NCI-H446 treated with DMSO at 0.1 percent for 48 hours (cell line): Measurements from ENCODE around the gene GJB2.

Source experiments
- DNase-seq: peaks from one replicate; lab custom pipeline; 2025; lab: John Stamatoyannopoulos, UW

The GJB2 gene

GRCh38 chr13:20192836-20193161 is at the start of gene GJB2:
TSS of gene GJB2 (minus strand) at chr13:20192938. CDS start at chr13:20189581, 3,357 bp downstream.
- DNase-seq = no peak

DNA sequence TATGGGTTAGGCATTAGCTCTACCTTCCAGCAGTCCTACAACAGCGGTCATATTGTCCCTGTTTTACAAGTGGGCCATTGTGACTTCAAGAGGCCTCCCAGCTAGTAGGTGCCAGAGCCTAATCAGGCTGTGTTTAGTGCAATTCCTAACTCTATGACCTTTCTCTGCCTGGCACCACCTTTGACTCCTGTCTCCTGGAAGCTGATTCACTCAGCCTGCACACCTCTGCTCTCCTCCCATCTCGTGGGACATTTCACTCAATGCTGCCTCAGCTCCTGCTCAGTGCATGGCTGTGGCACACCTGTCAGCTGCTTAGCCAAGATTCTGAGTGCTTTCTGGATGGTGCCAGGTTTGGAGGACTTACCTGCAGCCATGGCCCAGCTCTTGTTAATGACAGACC is 48.9 kb upstream of the GJB2 start:
- DNase-seq = no peak

GRCh38 chr13:20239748-20240147 is 47.0 kb upstream of the GJB2 start:
- no peak for DNase-seq

DNA sequence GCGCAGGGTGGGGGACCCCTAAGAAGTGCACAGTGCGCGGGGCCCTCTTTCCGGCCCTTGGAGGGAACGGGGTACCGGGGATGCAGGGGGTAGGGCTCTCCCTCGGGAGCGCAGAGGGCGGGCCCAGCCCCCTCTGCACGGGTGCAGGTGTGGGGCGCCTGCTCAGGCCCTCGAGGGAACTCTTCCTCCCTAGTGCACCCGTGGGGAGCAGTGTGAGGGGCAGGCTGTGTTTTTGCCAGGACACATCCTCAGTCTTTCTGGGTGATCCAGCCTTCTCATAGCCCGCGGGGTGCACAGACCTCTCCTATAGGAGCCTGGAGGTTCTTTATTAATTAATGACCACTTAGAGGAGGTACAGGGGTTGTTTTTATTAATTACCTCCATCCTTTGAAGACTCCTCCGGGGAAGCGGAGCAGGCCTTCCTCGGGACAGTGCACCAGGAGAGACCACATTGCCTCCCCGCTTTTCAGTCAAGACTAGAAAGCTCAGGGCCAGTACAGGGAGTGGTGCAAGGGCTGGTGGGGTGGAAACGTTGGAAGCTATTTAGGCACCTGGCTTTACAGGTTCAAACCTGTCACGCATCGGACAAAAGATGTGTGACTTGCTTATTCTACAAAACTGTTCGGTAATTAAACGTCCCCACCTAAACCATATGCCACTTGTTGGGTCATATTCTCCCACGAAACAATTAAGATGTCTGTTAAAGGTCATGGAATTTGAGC is 40.0 kb upstream of the GJB2 start:
- no peak for DNase-seq

DNA sequence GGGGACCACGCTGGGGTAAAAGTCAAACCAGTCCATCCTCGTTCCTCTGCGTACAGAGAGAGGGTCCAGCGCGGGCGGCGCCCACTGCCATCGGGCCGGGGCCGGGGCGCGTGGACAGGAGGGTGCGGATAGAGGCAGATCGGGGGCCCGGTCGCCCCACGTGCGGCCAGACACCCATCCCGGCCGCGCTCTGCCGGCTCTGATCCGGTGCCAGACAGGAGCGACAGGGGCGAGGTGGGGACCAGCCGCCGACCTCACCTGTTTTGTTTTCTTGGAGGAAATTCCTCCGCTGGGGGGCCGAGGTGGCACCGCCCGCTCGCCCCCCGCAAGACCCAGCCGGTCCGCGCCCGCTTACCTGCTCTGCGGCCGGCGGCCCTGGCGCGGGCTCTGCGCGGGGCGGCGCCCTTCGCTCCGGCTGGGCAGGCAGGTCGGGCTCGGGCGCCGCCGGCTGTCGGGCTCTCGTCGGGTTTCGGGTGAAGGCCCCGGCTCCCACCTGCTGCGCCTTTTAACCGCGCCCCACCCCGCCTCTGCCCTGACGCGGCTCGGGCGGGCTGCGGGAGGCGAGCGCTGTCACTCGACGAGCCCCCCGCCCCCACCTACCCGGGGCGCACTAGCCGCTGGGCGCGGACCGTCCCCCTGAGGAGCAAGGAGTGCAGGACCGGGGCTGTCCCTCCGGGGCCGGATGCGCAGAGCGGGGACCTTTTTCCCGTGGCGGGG is 39.3 kb upstream of the GJB2 start, which contains the start of gene GJB6:
Gene GJB6 (minus strand): TSS at position 481 of the 717 bp plus-strand sequence. CDS start 8,839 bp downstream, outside the sequence.
- no peak for DNase-seq

DNA sequence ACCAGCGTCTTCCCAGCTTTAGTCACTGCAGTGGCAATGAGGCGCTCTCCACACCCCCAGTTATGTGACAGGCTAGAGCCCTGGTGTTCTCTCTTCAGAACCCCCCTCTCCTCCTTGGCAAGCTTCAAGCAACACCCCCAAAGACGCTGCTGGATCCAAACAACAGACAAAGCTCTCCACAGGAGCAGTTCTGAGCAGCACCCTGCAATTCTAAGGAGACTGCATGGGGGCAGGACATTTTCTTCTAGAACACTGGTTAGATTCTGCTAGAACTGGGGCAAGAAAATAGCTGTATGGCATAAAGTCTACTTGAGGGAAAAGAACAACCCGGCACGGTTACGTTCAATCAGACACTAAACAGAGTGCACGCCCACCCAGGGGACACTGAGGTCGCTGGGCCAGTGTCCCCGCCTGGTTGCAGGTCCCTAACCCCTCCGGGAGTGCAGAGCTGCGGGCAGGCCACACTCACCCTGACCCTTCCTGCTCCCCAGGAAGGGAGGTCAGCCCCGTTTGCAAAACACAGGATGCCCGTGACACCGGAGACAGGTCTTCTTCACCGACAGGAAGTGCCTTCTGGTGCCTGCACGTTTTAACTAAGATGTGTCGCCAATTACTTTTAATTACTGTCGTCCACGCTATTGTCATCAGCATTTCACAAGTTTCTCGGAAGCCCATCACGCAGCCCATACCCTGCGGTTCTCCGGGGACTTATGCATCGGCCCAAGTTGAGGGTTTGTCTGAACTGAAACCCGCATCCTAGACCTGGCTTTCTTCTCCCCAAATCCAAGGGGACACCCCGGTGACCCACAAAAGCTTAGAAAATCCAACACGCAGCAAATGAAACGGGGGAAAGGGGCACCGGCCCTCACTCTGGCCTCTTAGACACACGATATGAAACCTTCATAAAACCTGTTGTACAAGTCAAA is 38.4 kb upstream of the GJB2 start:
- DNase-seq = no peak

DNA sequence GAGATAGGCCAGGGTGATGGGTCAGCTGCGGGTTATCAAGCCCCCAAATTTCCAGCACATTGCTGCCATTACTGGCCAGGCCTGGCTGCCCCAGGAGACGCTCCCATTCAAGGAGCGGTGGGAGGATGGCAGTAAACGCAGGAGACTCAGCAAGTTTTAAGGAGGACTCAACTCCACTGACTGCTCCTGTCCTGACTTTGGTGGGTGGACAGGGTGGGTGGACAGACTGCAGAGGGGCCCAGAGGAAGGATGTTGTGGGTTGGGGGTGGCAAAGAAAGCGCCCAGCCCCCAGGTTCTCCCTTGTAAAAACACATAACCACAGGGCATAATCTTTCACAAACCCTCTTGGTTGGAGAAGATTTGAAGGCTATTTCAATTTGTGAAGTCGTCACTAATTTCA is 35.0 kb upstream of the GJB2 start:
- no peak for DNase-seq

- no peak for DNase-seq
Measured at GRCh38 chr13:20227288-20227687, 34.5 kb upstream of the GJB2 start.

DNA sequence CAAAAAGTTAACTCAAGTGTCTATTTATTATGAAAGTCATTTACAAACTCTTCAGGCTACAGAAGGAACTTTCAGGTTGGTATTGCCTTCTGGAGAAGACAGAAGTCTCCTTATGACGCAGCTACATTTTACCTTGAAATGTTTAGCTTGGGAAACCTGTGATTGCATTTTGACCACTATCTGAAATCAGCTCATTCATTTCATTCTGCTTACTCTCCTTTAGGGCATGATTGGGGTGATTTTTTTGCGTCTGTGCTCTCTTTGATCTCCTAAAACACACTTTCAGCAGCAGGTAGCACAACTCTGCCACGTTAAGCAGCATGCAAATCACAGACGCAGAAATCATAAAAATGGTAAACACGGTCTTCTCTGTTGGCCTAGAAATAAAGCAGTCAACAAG is 29.8 kb upstream of the GJB2 start:
- DNase-seq = no peak

- DNase-seq = no peak
Measured at GRCh38 chr13:20221772-20222171, 29.0 kb upstream of the GJB2 start.

GRCh38 chr13:20219577-20219976 is 26.8 kb upstream of the GJB2 start:
- no peak for DNase-seq

GRCh38 chr13:20217168-20217567 is 24.4 kb upstream of the GJB2 start:
- no peak for DNase-seq

DNA sequence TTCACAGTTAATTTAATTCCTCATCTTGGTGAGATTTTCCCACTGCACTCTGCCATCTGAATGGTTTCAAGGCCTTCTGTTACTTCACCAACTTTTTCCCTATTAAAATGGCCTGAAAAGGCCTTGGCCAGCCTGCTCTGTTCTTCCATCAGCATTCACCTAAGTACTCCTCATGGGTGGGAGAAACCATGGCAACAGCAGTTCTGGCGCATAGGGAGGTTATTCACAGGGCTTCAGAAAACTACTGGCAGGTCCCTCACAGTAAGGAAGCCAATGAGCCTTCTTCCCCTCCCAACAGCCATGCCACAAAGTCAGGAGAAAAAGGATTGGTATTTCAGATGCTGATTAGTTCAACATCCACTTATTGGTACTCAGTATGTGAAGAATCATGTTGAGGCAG is 17.2 kb upstream of the GJB2 start:
- DNase-seq = no peak

DNA sequence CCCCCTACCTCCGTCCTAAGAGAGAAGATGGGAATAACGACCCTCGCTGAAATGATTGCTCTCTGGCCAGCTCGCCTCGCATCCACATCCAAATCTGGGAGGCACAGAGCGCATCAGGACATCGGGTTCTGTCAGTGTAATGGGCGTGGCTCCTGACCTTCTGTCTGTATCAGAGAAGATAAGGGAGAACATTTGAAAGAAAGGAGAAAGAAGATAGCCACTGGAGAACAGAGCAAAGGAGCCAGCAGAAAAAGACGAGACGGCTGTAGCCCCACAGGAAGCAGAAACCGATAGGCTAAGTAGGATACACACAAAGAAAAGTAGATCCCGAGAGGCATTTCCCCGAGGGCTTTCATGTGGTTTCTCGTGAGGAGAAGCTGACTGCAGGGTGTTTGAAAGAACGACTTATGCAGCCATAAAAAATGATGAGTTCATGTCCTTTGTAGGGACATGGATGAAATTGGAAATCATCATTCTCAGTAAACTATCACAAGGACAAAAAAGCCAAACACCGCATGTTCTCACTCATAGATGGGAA is 14.0 kb upstream of the GJB2 start:
- DNase-seq = no peak

DNA sequence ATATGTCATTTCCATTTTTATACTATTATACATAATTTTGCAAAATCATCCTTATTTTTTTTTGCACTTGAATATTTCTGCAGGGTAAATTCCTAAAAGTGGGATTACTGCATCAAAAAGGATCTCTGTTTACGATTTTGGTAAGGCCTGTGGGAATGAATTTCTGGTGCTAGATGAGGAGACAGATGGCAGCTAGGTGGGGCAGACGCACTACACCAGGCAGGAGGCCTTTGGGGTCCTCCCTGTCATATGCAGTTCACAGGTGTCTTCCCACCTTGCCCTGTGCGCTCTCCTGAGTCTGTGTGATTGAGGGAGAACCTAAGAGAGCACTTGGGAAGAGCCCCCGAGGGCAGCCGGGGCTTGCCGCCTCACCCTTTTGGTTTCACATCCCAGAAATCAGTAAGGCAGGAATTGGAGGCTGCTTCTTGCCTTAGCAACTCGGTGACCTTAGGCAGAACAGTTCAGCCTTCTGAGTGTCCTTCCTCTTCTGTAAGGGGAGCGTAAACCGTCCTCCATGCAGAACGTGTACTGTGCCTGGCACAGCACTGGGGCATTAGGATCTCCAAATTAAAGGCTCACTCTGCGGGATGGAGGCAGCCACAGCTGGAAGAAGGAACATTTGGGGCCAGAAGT is 13.4 kb upstream of the GJB2 start:
- no peak for DNase-seq

DNA sequence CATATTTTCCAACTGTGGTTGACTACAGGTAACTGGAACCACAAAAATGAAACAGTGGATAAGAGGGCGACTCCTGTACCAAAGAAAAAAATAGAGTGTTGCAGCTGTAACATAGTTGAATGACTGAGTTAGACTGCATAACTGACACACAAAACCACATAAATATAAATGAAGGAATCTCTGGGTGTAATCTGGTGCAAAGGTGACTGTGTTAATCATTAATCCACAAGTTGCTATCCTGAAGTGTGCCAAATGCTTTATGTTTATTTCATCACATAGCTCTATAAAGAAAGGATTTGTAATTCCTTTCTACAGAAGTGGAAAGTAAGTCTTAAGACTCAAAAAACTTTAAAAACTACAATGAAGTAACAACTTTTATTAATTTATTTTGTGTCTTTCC is 6.0 kb upstream of the GJB2 start:
- DNase-seq = no peak

DNA sequence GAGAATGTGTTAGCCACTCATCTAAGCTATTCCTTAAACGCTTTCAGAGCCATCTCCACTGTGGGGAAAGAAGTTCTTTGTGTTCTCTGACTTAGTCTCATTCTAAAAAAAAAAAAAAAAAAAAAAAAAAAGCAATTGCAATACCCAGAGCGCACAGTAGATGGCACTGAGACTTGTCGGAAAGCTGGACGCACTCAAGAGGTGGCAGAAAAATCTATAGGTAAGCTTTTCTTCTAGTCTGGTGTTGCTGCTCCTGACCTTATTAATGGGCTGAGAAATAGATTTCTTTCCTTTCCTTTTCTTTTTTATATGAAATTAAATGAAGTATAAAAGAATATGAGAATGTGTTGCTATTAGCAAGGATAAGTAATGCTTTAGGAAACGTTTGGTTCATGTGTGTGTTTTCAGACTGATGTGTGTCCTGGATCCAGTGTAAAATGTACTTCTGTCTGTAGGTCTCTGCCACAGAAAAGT is 4.7 kb upstream of the GJB2 start:
- no peak for DNase-seq

DNA sequence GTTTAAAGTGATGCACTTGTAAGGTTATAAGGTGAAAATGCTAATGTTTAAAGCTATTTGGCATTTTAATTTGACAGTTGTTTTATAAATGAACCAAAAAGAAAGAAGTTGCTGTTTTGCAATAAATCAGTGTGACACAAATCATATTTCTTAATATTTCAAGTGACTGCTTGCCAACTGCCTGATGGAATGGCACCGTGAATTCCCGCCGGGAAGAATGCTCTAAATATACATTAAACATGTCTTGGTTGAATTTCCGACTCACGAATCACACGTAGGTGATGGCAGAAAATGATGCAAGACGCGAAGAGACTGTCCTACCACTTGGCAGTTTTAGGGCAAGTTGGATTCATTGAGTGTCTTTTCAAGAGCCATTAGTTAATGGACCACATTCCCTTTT is 3.1 kb upstream of the GJB2 start:
- DNase-seq = no peak

GRCh38 chr13:20193907-20194631 is 1.3 kb upstream of the GJB2 start:
- DNase-seq = no peak

DNA sequence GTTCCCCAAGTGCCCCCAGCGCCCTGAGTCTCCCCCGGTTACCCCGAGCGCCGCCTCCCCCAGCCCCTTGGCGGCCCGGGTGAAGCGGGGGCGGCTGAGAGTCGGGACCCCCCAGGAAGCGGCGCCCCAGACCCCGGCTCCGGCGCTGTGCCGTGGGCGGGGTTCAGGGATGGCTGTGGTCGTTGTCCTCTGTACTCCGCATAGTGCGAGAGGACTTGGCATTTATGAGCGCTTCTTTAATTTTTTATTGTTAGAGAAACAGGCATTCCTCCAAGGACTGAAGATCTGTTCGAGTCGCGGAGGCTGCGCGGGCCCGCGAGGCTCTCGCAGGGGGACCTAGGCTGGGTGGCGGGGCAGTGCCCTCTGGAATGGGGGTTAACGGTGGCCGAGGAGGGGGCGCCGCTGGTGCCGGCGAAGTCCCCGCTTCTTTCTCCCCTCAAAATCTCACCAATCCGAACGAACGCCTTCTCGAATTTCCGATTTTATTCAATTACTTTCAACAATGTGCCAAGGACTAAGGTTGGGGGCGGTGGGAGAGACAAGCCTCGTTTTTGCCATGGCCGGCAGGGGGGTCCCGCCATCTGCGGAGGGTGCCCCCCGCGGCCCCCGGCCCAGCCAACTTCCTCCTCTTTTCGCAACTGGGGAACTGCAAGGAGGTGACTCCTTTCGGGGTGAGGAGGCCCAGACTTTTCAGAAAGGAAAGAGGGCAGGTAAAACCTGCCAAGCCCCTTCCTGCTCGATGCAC is 596 bp upstream of the GJB2 start:
- DNase-seq = no peak
